Neutrophil (primary cell): Measurements from ENCODE around the gene OR2V2.
"Not testable (repeated sequence)": the region's sequence is repeated elsewhere in the genome, so short reads cannot be mapped to it uniquely, and the experiment has no call there.

ENCODE experiments used
- H3K27ac ChIP-seq: fragments of 200-600 bp; sonication (generic); 2 replicates; pipeline ENCODE4 v1.5.1; 2016; ENCODE audit warnings: mild to moderate bottlenecking, moderate library complexity
- H3K27me3 ChIP-seq: fragments of 200-600 bp; sonication (generic); 2 replicates; pipeline ENCODE4 v1.6.0; 2016; ENCODE audit warnings: mild to moderate bottlenecking
- H3K36me3 ChIP-seq: fragments of 200-600 bp; sonication (generic); 2 replicates; pipeline ENCODE4 v1.5.1; 2017
- H3K4me1 ChIP-seq, 2 experiments: fragments of 200-600 bp in 1 of 2; sonication (generic) in 1 of 2; 1 replicate in 1 of 2; 2 replicates in 1 of 2; pipeline versions ENCODE4 v1.5.1 to v1.6.1; 2013 to 2016; ENCODE audit warnings: low read depth in 1 of 2, low read length in 1 of 2, mild to moderate bottlenecking in 1 of 2, moderate library complexity in 1 of 2; ENCODE audit not compliant: control insufficient read depth in 1 of 2, insufficient read depth in 1 of 2
- H3K4me3 ChIP-seq, 2 experiments: fragments of 200-600 bp in 1 of 2; sonication (generic) in 1 of 2; 1 replicate in 1 of 2; 2 replicates in 1 of 2; pipeline ENCODE4 v1.5.1; 2013 to 2016; ENCODE audit warnings: low read depth in 1 of 2, low read length in 1 of 2, mild to moderate bottlenecking in 1 of 2, moderate library complexity in 1 of 2
- H3K9me3 ChIP-seq: fragments of 200-600 bp; sonication (generic); 2 replicates; pipeline ENCODE4 v1.5.1; 2016
- TF ChIP-seq, protein P1 (sequence below): fragments of 200-600 bp; sonication (generic); IDR thresholded peaks from 2 replicates; pipeline ENCODE4 v1.5.1; 2016; ENCODE audit warnings: antibody characterized with exemption

OR2V2 gene

DNA sequence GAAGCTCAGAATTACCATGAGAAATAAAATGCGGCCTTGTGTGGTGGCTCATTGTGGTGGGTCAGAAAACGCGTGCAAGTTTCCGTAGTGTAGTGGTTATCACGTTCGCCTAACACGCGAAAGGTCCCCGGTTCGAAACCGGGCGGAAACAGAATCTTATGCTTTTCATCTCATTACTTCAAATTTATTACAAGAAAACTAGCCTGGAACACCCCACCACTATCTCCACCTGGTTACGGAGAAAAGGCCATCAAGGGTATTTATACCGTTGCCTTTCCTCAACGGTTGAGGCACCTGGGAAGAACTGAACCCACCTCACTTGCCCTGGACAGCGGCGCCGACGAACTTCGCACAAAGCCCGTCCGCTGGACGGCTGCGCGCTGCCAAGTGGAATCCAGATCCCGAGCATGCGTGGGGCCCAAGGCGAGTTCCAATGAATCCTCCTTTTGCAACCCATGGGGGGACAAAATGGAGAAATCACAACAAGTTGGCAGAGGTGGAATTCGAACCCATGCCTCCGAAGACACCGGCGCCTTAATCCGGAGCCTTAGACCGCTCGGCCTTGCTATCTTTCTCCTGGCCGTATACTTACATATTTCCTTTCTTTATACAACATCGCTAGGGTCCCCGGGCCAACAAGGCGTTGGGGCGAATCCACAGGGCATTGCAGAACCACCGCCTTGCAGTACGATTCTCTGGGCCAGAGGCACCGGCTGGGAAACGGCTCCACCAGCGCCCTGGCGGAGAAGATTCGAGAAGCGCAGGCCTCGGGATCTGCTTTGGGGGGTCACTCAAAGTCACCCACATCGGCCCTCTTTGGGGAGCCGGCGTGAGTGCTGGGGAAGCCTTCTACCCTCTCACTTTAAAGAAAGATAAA, 16.9 kb downstream of the OR2V2 start:
- TF ChIP-seq, protein P1, sequence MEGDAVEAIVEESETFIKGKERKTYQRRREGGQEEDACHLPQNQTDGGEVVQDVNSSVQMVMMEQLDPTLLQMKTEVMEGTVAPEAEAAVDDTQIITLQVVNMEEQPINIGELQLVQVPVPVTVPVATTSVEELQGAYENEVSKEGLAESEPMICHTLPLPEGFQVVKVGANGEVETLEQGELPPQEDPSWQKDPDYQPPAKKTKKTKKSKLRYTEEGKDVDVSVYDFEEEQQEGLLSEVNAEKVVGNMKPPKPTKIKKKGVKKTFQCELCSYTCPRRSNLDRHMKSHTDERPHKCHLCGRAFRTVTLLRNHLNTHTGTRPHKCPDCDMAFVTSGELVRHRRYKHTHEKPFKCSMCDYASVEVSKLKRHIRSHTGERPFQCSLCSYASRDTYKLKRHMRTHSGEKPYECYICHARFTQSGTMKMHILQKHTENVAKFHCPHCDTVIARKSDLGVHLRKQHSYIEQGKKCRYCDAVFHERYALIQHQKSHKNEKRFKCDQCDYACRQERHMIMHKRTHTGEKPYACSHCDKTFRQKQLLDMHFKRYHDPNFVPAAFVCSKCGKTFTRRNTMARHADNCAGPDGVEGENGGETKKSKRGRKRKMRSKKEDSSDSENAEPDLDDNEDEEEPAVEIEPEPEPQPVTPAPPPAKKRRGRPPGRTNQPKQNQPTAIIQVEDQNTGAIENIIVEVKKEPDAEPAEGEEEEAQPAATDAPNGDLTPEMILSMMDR, result no peak
- H3K4me3 ChIP-seq, result no peak overlapping the region
- H3K27ac ChIP-seq, result no peak overlapping the region
- H3K9me3 ChIP-seq, result no peaks in the 10 kb centered on the region
- H3K27me3 ChIP-seq, result peaks cover 79% of the 10 kb centered on the region
- H3K36me3 ChIP-seq, result no peaks in the 10 kb centered on the region
- peaks cover 4 to 6% of the 10 kb centered on the region in 2 experiments for H3K4me1 ChIP-seq

DNA sequence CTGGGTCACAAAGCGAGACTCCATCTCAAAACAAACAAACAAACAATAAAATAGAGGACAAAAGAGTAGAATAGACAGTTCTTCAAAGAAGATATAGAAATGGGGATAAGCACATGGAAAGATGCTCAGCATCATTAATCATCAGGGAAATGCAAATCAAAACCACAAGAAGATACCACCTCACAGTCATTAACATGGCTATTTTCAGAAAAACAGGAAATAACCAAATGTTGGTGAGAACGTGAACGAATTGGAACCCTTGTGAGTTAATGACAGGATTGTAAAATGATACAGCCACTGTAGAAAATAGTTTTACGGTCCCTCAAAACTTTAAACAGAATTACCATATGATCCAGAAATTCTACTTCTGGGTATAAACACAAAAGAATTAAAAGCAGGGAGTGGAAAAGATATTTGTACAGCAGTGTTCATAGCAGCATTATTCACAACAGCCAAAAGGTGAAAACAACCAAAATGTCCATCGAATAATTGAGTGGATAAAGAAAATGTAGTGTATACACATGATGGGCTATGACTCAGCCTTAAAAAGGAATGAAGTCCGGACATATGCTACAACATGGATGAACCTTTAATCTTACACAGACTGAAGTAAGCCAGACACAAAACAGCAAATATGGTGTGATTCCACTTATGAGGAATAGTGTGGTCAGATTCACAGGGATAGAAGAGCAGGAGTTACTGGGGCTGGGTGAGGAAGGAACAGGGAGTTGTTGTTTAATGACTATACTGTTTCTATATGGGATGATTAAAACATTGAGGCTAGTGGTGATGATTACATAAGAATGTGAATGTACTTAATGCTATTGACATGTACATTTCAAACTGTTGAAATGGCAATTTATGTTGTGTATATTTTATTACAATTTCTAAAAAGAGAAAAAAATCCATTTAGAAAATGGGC, 19.7 kb downstream of the OR2V2 start:
- H3K4me1 ChIP-seq, result peaks cover 8 to 10% of the 10 kb centered on the region in 2 experiments
- H3K27me3 ChIP-seq, result peaks cover 100% of the 10 kb centered on the region
- TF ChIP-seq, protein P1, result no peak
- no peak overlapping the region for H3K4me3 ChIP-seq
- no peak overlapping the region for H3K27ac ChIP-seq
- no peaks in the 10 kb centered on the region for H3K9me3 ChIP-seq
- no peaks in the 10 kb centered on the region for H3K36me3 ChIP-seq

DNA sequence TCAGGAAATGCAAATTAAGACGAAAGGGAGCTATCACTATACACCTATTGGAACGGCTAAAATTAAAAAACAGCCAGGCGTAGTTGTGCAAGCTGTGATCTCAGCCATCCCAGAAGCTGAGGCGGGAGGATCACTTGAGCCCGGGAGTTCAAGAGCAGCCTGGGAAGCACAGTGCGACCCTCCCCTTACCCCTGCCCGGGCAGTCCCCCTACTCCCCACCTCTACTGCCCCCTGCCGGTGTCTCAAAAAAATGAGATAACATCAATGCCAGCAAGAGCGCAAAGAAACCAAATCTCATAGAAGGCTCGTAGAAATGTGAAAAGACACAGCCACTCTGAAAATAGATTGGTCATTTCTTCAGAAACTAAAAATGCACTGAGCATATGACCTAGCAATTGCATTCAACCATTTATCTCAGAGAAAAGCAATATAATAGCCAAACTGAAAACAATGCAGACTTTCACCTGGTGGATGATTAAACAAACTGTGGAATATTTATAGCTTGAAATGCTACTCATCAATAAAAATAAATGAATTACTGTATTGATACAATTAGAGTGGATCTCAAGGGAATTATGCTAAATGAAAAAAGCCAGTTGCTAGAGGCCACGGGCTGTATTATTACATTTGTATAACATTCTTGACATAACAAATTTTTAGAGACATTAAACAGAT, 20.6 kb downstream of the OR2V2 start:
- no peak overlapping the region for H3K27ac ChIP-seq
- no peaks in the 10 kb centered on the region for H3K9me3 ChIP-seq
- H3K27me3 ChIP-seq, result peaks cover 100% of the 10 kb centered on the region
- H3K4me1 ChIP-seq, result peaks cover 10 to 13% of the 10 kb centered on the region in 2 experiments
- H3K4me3 ChIP-seq, result no peak overlapping the region
- H3K36me3 ChIP-seq, result no peaks in the 10 kb centered on the region
- TF ChIP-seq, protein P1, result no peak

GRCh38 chr5:181168595-181169118, 21.3 kb downstream of the OR2V2 start:
- Histone ChIP-seq H3K36me3 (no peaks in the 10 kb centered on the region), H3K27me3 (peaks cover 100% of the 10 kb centered on the region), H3K27ac (no peak overlapping the region), H3K4me3 (no peak overlapping the region), H3K4me1 (peaks cover 17% of the 10 kb centered on the region in 2 experiments), H3K9me3 (no peaks in the 10 kb centered on the region)
- TF ChIP-seq, protein P1, result no peak

GRCh38 chr5:181169459-181170236, 22.3 kb downstream of the OR2V2 start:
- H3K27me3 ChIP-seq, result peaks cover 100% of the 10 kb centered on the region
- not testable (repeated sequence) for H3K36me3 ChIP-seq, H3K27ac ChIP-seq, H3K9me3 ChIP-seq, H3K4me3 ChIP-seq
- peaks cover 17 to 18% of the 10 kb centered on the region in 2 experiments for H3K4me1 ChIP-seq
